ENCODE results near the gene NFYC.
"Not testable (repeated sequence)": the region's sequence is repeated elsewhere in the genome, so short reads cannot be mapped to it uniquely, and the experiment has no call there.

NFYC gene

DNA sequence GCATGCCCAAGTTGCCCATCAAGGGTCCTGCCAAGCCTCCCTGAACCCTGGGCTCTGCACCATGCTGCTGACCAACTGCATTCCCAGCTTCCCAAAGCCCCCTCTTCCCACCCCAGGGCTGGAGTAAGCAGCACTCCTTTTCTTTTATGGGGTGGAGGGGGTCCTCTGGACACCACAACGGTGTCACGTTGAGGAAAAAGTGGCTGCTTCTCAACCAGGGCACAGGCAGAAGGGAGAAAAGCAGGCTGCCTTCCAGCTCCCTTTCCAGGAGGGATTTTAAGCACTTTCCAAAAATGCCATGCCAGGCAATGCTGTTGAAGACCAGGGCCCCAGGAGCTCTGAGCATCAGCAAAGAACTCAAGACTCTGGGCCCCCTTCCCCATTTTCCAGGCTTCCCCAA lies 26.7 kb upstream of the NFYC start:
- in situ Hi-C loops (cut with MboI; ENCODE audit: low sequenced_read_pairs): no loop called here

- in situ Hi-C loops (cut with MboI; ENCODE audit: low sequenced_read_pairs): no loop called here
Observed at GRCh38 chr1:40665335-40666171, 26.0 kb upstream of the NFYC start, which contains the start of gene RIMS3. Gene RIMS3 (minus strand): TSS chr1:40665682. CDS start chr1:40641925, 23,757 bp downstream.

- in situ Hi-C loops (cut with MboI; ENCODE audit: low sequenced_read_pairs): no loop called here
Observed at GRCh38 chr1:40668769-40669525, 22.6 kb upstream of the NFYC start.

DNA sequence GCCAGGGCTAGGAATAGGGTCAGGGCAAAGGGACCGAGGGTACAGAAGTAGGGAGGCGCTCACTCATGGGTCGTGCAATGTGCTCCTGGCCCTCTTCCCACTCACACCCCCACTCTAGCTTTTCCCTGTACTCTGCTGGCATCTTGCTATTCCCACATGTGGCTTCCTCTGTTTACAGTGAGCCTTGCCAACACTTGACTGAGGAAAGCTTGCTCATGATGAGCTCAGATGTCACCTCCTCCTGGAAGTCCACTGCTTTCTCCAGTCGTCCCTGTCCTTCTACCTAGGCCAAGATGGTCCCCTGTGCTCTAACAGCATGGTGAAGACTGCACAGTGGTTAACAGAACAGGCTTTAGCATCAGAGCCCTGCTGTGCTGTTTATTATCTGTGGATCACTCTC lies 18.1 kb upstream of the NFYC start:
- in situ Hi-C loops (cut with MboI; ENCODE audit: low sequenced_read_pairs): no loop called here

GRCh38 chr1:40676501-40676900 lies 15.0 kb upstream of the NFYC start:
- in situ Hi-C loops (cut with MboI; ENCODE audit: low sequenced_read_pairs): no loop called here

DNA sequence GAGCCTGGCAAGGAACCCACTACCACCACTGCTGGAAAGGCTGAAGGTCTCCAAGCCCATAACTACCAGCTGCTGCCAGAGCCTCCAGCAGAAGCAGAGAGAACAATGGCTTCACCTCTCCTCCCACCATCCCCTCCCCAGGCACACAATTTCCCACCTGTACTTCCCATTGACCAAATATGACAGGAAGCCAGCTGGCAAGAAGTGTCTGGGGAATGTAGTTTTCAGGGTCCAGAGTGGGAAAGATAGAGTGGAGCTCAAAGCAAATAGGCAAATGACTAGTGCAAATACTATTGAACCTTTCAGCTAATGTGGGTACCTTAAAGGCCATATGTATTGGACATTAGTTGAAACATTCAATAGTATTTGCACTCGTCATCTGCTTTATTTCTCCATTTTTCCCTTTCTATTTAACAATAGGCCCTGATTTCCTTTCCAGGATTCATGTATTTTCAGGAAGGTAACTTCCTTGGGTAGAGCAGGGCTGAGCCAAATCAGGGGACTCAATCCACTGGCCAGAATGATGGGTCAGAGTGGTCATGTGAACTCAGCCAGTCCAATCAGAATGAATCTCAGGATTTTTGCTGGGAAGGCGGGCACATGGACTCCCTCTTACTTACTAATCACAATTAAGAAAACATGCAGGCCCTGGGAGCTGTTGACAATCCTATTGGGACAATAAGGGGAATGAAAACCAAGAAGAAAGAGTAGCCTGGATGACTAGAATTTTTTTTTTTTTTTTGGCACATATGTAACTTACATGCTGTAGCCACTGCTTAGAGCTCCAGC lies 12.1 kb upstream of the NFYC start:
- in situ Hi-C loops (cut with MboI; ENCODE audit: low sequenced_read_pairs): no loop called here

GRCh38 chr1:40684669-40685068 lies 6.8 kb upstream of the NFYC start:
- in situ Hi-C loops (cut with MboI; ENCODE audit: low sequenced_read_pairs): no loop called here

- in situ Hi-C loops (cut with MboI; ENCODE audit: low sequenced_read_pairs): no loop called here
Observed at GRCh38 chr1:40687059-40687458, 4.4 kb upstream of the NFYC start.

DNA sequence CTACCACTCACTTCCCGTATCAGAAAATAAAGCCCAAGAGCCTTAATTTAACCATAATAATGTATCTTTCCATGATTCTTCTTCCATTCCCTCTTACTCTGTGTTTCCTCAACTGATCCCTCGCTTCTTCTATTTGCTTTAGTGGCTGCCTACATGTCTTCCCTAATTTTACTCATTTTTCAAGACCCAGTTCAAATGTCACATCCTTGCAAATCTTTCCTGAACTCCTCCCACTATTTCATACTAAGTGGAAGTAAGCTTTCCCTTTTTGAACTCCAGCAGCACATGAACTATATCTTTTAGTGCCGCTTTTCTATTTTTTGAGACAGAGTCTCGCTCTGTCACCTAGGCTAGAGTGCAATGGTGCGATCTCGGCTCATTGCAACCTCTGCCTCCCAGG lies 3.8 kb upstream of the NFYC start:
- in situ Hi-C loops (cut with MboI; ENCODE audit: low sequenced_read_pairs): no loop called here

DNA sequence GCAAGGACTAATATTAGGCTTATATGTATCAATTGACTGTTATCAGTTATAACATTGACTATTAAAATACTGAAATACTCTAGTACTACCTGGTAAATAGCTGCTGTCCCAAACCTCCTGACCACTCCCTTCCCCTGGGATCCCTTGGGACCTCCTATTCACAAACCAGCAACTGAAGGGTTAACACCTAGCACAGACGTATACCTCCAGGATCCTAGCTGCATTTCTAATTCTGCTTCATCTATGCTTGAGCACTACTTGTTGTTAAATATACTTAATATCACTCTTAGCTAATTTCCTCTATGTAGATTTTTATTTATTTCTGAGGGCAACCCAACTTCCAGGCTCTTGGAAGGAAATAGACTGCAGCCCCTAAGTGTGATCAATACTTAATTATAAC lies 1.8 kb upstream of the NFYC start:
- in situ Hi-C loops (cut with MboI; ENCODE audit: low sequenced_read_pairs): no loop called here

DNA sequence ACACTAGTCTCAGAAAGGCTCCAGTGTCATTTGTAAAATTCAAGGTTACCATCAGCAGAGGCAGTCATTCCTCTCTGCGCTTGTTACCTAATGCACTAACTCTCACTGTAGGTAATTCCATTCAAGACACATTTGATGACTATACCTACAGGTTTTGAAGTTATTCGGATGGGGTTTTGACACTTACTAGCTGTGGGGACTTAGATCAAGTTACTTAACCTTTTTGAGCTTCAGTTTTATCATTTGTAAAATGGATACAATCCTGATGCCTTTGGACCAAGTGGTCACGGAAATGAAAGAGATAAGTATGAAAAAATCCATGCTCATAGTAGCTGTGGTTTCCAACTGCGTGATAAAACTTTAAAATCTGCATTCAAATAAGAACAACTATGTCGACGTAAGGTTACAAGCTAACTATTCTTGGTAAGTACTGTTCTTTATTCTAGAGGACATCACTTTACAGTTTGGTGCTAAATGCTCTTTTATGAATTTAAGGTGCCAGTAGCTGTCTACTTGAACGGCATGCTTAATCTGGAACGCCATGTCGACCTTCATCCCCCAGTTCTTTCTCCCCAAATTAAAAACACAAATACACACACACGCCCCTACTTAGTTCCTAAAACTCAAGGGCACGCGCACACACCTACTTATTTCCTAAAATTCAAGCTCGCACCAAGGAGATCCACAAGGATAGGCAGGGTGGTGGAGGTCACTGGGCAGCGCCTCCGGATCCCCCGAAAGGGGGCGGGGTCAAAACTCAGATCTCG lies 550 bp upstream of the NFYC start:
- in situ Hi-C loops (cut with MboI; ENCODE audit: low sequenced_read_pairs): no loop called here

- in situ Hi-C loops (cut with MboI; ENCODE audit: low sequenced_read_pairs): no loop called here
Observed at GRCh38 chr1:40692429-40692895, 958 bp downstream of the NFYC start.

GRCh38 chr1:40693425-40693824 lies 1.9 kb downstream of the NFYC start:
- in situ Hi-C loops (cut with MboI; ENCODE audit: low sequenced_read_pairs): no loop called here

- in situ Hi-C loops (cut with MboI; ENCODE audit: low sequenced_read_pairs): no loop called here
Observed at GRCh38 chr1:40694353-40694874, 2.9 kb downstream of the NFYC start.

- in situ Hi-C loops (cut with MboI; ENCODE audit: low sequenced_read_pairs): no loop called here
Observed at GRCh38 chr1:40696294-40696693, 4.8 kb downstream of the NFYC start.

- in situ Hi-C loops (cut with MboI; ENCODE audit: low sequenced_read_pairs): no loop called here
Observed at GRCh38 chr1:40697436-40697835, 5.9 kb downstream of the NFYC start.

DNA sequence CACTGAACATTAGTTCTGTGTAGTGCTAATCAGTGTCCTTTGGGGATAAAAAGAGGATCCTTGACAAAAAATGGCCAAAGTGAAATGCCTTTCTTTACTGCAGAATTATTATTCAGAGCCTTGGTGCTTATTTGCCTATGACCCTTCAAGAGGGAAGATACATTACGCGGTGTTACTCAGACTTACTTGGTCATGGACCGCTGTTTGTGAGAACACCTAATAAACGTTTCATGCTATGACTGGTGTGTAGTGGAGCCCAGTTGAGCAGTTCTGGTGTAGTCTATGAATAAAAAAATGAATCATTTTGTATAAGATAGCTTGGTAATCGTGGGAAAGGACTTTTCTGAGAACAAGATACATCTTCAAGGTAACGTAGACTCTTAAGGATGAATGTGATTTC lies 8.3 kb downstream of the NFYC start:
- in situ Hi-C loops (cut with MboI; ENCODE audit: low sequenced_read_pairs): no loop called here

- in situ Hi-C loops (cut with MboI; ENCODE audit: low sequenced_read_pairs): no loop called here
Observed at GRCh38 chr1:40701684-40702083, 10.2 kb downstream of the NFYC start.

GRCh38 chr1:40702810-40703209 lies 11.3 kb downstream of the NFYC start:
- in situ Hi-C loops (cut with MboI; ENCODE audit: low sequenced_read_pairs): not testable (repeated sequence)

- in situ Hi-C loops (cut with MboI; ENCODE audit: low sequenced_read_pairs): no loop called here
Observed at GRCh38 chr1:40703316-40703715, 11.8 kb downstream of the NFYC start.
